TTC549 (cell line): Measurements from ENCODE around the gene DLGAP1.
"Not testable (repeated sequence)": the region's sequence is repeated elsewhere in the genome, so short reads cannot be mapped to it uniquely, and the experiment has no call there.

Experiments
- FAIRE-seq: peaks from 2 replicates; lab custom pipeline; 2012; peaks lifted over from hg19 to GRCh38; lab: Jason Lieb, UNC

DLGAP1 gene

DNA sequence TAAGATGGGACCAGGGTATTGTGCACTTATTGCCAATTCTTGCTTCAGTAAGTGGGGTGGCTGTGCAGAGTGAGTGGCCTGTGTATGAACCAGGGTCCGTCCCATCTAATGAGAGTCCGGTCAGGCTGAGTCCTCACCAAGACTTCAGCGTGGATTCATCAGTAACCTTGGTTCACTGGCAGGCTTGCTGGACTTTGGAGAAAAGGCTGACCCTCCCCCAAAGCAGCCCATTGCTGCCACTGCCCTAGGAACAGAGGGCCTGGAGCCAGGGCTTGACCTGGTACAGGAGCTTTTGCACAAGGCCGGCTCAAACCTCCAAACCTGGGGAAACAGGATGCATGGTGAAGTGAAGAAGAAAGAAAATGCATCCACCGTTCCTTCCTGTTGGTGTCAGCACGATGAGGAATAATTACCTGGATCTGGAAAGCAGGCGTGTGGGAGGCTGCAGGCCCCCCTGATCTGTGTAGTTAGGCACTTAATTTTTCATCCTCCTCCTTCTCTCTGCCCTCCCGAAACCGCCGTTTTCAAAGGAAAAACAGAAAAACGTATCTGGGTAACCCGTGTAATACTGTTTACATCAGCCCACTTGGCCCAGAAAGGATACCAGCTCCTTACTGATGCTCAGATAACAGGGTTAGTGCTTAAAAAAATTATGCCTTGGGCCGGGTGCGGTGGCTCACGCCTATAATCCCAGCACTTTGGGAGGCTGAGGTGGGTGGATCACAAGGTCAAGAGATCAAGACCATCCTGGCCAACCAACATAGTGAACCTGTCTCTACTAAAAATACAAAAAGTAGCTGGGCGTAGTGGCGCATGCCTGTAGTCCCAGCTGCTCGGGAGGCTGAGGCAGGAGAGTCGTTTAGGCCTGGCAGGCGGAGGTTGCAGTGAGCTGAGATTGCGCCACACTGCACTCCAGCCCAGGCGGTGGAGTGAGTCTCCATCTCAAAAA lies 857.4 kb downstream of the DLGAP1 start:
- no peak for FAIRE-seq

DNA sequence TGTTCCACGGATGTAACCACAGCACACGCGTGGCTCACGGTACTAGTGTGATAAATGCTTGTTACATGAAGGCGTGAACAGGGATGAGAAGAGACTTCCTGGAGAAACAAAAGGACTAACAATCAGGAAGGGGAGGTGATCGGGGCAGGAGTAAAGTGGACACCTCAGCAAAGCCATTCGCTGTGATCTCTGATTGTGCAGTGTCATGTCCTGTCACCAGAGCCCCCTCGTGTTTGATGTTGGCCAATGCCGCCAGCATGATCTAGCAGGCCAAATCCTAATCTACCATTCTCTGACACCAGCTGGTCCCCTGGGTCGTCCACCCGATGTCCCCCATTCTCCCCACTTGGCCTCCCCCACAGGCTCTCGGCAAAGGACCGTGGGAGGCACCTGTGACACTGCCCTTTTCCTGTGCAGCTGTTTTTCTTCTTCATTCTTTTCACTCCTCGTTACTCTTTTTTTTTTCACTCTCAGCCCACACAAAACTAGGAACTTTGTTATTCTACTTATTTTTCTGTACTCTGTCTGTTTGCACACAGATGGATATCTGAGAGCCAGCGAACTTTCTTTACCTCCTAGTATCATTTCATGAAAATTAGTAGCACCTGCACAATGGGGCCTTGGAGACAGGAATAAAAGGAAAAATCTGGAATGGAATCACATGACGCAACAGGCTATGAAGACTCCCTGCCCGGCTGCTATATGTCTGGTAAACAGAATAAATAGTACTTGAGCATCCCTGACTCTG lies 858.3 kb downstream of the DLGAP1 start:
- no peak for FAIRE-seq

GRCh38 chr18:3596324-3596636 lies 858.8 kb downstream of the DLGAP1 start:
- FAIRE-seq: no peak

GRCh38 chr18:3595369-3596273 lies 859.5 kb downstream of the DLGAP1 start:
- FAIRE-seq: no peak

- no peak for FAIRE-seq
Measured at GRCh38 chr18:3594760-3595368, 860.2 kb downstream of the DLGAP1 start.

GRCh38 chr18:3593904-3594759 lies 861.0 kb downstream of the DLGAP1 start:
- FAIRE-seq: peak; percentile 87

- FAIRE-seq: no peak
Measured at GRCh38 chr18:3593381-3593903, 861.7 kb downstream of the DLGAP1 start.

- FAIRE-seq: no peak
Measured at GRCh38 chr18:3592864-3593263, 862.2 kb downstream of the DLGAP1 start.

DNA sequence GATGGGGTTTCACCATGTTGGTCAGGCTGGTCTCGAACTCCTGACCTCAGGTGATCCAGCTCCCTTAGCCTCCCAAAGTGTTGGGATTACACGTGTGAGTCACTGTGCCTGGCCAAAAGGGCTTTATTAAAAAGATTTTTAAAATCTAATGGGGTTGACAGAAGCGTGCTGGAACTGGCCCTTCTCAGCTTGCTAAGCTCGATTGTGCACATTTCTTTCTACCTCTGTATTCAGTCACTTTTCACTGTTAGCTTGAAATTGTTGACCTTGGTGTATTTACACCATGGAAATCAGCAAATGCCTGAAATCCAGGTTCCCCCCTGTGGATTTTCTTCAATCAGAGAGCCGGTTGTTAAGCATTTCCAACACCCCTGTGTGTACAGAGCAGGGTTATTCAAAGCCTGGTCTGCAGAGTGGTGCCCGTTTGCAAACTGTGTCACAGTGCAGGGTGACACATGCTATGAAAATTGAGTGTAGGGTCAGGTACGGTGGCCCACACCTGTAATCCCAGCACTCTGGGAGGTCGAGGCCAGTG lies 864.9 kb downstream of the DLGAP1 start:
- FAIRE-seq: no peak

- no peak for FAIRE-seq
Measured at GRCh38 chr18:3585656-3586509, 869.2 kb downstream of the DLGAP1 start.

DNA sequence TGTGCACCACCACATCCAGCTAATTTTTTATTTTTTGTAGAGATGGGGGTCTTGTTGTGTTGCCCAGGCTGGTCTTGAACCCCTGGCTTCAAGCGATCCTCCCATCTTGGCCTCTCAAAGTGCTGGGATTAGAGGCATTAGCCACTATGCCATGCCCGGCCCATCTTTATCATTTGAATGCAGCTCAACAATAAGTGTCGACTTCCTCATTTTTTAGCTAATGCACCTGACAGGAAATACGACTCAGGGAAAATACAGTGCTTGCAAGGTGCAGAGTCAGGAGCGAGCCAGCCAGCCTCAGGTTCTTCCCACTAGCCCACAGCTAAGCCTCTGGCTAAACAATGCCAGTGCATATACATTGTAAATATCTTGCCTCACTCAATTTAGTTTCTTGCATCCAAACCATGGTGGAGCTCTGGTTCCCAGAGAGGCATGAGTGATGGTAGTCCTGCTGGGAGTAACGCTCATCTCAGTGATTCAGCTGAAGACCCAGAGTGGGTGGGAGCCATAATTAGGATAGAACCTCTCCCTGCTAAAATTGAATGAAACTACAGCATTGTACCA lies 870.1 kb downstream of the DLGAP1 start:
- no peak for FAIRE-seq

DNA sequence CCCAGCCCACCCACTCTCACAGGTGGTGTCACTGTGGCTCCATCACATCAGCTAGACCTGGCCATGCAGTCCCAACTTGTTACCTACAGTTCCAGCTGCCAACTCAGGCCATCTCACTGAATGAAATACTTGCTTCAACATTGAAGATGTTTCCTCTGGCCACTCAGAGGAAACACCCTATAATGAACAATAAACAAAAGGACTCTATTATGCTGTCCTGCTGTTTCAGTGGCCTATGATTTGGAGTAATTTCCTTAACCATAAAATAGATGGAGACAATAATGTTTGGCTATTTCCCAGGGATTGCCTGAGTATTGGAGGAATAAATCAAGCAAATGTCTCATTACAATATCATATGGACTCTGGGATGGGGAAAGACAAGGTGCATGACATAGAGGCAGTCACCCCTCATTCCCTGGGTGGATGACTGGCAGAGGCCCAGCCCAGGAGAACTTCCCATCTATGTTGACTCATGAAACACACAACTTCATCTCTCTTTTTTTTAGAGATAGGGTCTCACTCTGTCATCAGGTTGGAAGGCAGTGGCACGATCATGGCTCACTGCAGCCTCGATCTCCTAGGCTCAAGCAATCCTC lies 870.7 kb downstream of the DLGAP1 start:
- FAIRE-seq: no peak

DNA sequence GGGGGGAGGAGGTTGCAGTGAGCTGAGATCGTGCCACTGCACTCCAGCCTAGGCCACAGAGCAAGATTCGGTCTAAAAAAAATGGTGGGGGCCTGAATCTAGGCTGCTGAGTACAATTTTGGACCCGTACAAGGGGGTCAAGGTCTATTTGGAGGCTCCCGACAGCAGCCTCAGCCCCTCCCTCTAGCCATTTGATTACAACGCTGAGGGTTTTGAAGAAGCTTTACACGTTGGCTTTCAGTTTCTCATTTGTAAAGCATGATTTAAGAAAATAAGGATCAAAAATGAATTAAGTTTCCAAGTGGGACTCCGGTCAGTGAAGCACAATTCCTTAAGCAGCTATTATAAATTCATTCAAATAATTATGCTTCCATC lies 871.2 kb downstream of the DLGAP1 start:
- FAIRE-seq: no peak

- FAIRE-seq: not testable (repeated sequence)
Measured at GRCh38 chr18:3583106-3583872, 871.8 kb downstream of the DLGAP1 start.

- no peak for FAIRE-seq
Measured at GRCh38 chr18:3581890-3582289, 873.2 kb downstream of the DLGAP1 start.

DNA sequence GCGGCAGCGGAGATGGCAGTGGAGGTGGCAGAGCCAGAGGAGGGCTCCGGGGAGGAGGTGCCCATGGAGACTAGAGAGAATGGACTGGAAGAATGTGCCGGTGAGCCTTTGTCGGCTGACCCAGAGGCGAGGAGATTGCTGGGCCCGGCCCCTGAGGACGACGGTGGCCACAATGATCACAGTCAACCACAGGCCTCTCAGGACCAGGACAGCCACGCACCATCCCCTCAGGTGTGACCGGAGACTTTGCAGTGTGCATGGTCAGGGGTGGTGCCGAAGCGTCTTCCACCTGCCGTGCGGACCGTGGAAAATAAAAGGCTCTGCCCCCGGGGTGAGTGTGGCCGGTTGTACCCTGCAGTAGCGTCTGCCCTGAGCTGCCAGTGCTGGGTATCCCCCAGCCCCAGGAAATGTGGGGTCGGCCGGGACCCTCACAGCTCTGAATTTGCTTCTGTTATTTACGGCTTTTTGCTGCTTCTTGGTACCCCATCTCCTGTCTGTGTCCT lies 874.5 kb downstream of the DLGAP1 start:
- not testable (repeated sequence) for FAIRE-seq

DNA sequence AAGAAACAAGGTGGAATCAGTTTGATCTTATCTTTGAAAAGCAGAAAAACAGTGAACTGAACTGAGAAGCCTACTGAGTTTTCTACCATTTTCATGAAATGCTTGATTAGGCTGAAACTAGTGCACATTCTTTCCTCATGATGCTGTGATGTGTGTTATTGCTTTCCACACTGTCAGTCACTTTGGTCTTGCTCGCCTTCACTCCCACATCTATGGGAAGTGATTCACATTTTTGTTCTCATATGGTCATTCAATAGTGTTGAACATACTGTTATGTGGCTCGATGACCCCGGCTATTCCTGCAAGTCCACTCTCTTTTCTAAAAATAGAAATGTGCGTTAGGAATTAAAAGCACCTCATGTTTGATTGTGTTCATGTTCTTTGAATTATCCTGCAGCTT lies 875.4 kb downstream of the DLGAP1 start:
- no peak for FAIRE-seq

- no peak for FAIRE-seq
Measured at GRCh38 chr18:3578621-3579020, 876.5 kb downstream of the DLGAP1 start.
